GM12878 (cell line): ENCODE measurements around the gene PPP2R1A. TPM values are rescaled to one million over a fixed set of nuclear protein-coding genes. Genes with fewer than 3 reads are reported as not detected.
A peak's percentile ranks its signal among the peaks of the same experiment; 100 is the strongest.

Source experiments
- CBFB ChIP-seq: IDR thresholded peaks from 2 replicates; pipeline ENCODE4 v1.6.1; 2016; ENCODE audit warnings: antibody characterized with exemption, low read depth
- CHD1 ChIP-seq: IDR thresholded peaks from 2 replicates; pipeline ENCODE4 v1.6.1; 2012; ENCODE audit warnings: low read depth, low read length, improper control_type of control experiment
- EP300 ChIP-seq, 2 experiments: fragments of 150-350 bp in 1 of 2; IDR thresholded peaks; 2 replicates each; pipeline ENCODE4 v1.6.1; 2011 to 2012; ENCODE audit warnings: low read depth in 2 of 2, low read length in 2 of 2, borderline replicate concordance in 1 of 2, improper control_type of control experiment in 1 of 2, inconsistent platforms in 1 of 2; ENCODE audit not compliant: control insufficient read depth in 1 of 2
- FOXK2 ChIP-seq: fragments of 450-650 bp; IDR thresholded peaks from 2 replicates; pipeline ENCODE4 v1.6.1; 2017; ENCODE audit warnings: mild to moderate bottlenecking, moderate library complexity
- HDAC2 ChIP-seq: fragments of 200-600 bp; sonication (generic); IDR thresholded peaks from 2 replicates; pipeline ENCODE4 v1.6.1; 2017
- IKZF2 ChIP-seq, 2 experiments: fragments of 450-650 bp; IDR thresholded peaks; 2 replicates each; pipeline ENCODE4 v1.6.1; 2017; ENCODE audit warnings: mild to moderate bottlenecking in 2 of 2, moderate library complexity in 2 of 2
- KAT2A ChIP-seq: conservative IDR thresholded peaks from 2 replicates; pipeline ENCODE4 v1.6.1; 2011; ENCODE audit warnings: low read depth, low read length; ENCODE audit not compliant: control insufficient read depth
- MYB ChIP-seq: fragments of 150-350 bp; IDR thresholded peaks from 2 replicates; pipeline ENCODE4 v1.6.1; 2014; ENCODE audit warnings: mild to moderate bottlenecking, low read depth, low read length, borderline replicate concordance
- NFXL1 ChIP-seq: fragments of 450-650 bp; IDR thresholded peaks from 2 replicates; pipeline ENCODE4 v1.6.1; 2017; ENCODE audit warnings: antibody characterized with exemption, mild to moderate bottlenecking, borderline replicate concordance
- NR2C1 ChIP-seq: fragments of 450-650 bp; IDR thresholded peaks from 2 replicates; pipeline ENCODE4 v1.6.1; 2017; ENCODE audit warnings: antibody characterized with exemption, mild to moderate bottlenecking, moderate library complexity
- RUNX3 ChIP-seq: IDR thresholded peaks from 2 replicates; pipeline ENCODE4 v1.6.1; 2012; ENCODE audit warnings: low read length, inconsistent platforms
- SUPT20H ChIP-seq: IDR thresholded peaks from 2 replicates; pipeline ENCODE4 v1.6.1; 2011; ENCODE audit warnings: low read depth, mild to moderate bottlenecking, low read length, moderate library complexity, borderline replicate concordance; ENCODE audit not compliant: control insufficient read depth
- YY1 ChIP-seq: IDR thresholded peaks from 2 replicates; pipeline ENCODE4 v1.6.1; 2011; ENCODE audit warnings: low read depth, mild to moderate bottlenecking, low read length
- polyA plus RNA-seq, 11 experiments: library from polyadenylated mRNA; depleted of rRNA in 4 of 11; unstranded in 6 of 11; stranded (reverse) in 5 of 11; fragments of >200 nt; fragmentation: Nextera tagmentation in 4 of 11; fragmentation: Illumina TruSeq in 1 of 11; extraction: Ambion mirVana in 4 of 11; extraction: Trizol in 1 of 11; gene quantifications; 1 replicate in 1 of 11; 2 replicates in 10 of 11; pipeline versions ENCODE4 v1.2.1 to v1.2.3, GENCODE V29; 2011 to 2016; ENCODE audit warnings: inconsistent platforms in 2 of 11, missing spikeins in 2 of 11, low read depth in 1 of 11
- total RNA-seq, 4 experiments: library from RNA; depleted of rRNA in 3 of 4; stranded (reverse); fragments of >200 nt in 3 of 4; fragmentation: Illumina TruSeq in 1 of 4; extraction: Trizol in 1 of 4; gene quantifications; 2 replicates each; pipeline versions ENCODE4 v1.2.1 to v1.2.3, GENCODE V29; 2013 to 2021
- TF ChIP-seq, protein P1 (sequence below): fragments of 450-650 bp; IDR thresholded peaks from 2 replicates; pipeline ENCODE4 v1.6.1; 2018; ENCODE audit warnings: borderline replicate concordance, mild to moderate bottlenecking; ENCODE audit not compliant: partially characterized antibody
- TF ChIP-seq, protein P2 (sequence below): IDR thresholded peaks from 2 replicates; pipeline ENCODE4 v1.6.1; 2012; ENCODE audit warnings: improper control_type of control experiment, low read depth, low read length; ENCODE audit not compliant: insufficient replicate concordance
- TF ChIP-seq, protein P3 (sequence below): fragments of 450-650 bp; IDR thresholded peaks from 2 replicates; pipeline ENCODE4 v1.6.1; 2016; ENCODE audit warnings: mild to moderate bottlenecking, moderate library complexity, borderline replicate concordance

Gene PPP2R1A
- total and polyA plus RNA-seq, 10 of the 15 experiments (the other 5 are each of a cell fraction or from before 2014, with no cell fraction given), result 16.0 to 359 (median 140) TPM

DNA sequence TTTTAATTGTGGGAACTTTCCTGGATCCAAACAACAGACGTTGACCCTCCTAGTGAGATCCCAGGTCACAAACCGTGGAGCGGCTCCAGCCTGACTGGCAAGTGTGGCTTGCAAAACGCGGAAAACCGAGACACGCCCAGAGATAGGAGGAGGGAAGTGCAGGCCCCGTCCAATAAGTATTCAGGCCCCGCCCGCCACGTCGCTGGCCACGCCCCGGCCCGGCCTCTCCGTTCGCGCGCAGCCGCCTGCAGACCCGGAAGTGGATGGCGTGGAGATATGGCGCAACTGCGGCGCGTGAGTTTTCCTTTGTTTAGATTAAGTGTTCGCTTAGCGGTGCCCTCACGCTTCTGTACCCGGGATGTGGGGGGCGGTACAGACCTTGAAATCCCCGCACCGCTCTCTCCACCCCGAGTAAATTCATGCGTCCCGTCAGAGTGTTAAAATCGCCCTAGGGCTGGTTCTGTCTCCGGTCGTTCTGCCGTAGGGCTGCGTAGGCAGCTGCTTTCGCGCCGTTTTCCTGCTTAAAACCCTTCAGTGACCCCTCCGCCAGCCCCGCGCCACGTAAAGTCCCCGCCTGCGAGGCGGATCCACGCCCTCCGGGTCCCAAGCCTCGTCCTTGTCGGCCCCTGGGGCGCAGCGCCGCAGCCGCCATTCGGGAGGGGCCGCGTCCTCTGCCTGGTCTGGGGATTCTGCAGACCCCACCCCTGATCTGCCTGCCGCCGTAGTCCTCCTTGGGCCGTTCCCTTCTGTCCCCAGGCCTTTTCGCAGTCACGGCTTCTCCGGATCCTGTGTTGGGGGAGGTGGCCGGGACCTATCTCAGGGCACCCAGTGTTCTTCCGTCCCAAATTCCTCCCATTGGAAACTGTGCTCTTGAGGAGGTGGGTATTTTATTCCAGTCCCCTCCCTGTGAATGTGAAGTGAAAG, 79.7 kb downstream of the PPP2R1A start, which contains the start of gene ZNF766 (continued):
- TF ChIP-seq EP300 (IDR thresholded peaks at IDR 0.05; ENCODE audit: borderline replicate concordance in 1 of 2, control insufficient read depth in 1 of 2, low read depth in 2 of 2, low read length in 2 of 2) (no peak), YY1 (peak; percentile 87), FOXK2 (no peak), SUPT20H (no peak), MYB (no peak), NFXL1 (no peak), NR2C1 (peak; percentile 56), HDAC2 (no peak), CBFB (no peak), KAT2A (no peak), CHD1 (0 out of 2 replicates have a peak, but pooled peaks have one; percentile 69), RUNX3 (peak; percentile 16), IKZF2 (IDR thresholded peaks at IDR 0.05) (peak in 1 of 2 experiments; percentile 28; a peak in 1 of 4 replicates)
- TF ChIP-seq, protein P1, sequence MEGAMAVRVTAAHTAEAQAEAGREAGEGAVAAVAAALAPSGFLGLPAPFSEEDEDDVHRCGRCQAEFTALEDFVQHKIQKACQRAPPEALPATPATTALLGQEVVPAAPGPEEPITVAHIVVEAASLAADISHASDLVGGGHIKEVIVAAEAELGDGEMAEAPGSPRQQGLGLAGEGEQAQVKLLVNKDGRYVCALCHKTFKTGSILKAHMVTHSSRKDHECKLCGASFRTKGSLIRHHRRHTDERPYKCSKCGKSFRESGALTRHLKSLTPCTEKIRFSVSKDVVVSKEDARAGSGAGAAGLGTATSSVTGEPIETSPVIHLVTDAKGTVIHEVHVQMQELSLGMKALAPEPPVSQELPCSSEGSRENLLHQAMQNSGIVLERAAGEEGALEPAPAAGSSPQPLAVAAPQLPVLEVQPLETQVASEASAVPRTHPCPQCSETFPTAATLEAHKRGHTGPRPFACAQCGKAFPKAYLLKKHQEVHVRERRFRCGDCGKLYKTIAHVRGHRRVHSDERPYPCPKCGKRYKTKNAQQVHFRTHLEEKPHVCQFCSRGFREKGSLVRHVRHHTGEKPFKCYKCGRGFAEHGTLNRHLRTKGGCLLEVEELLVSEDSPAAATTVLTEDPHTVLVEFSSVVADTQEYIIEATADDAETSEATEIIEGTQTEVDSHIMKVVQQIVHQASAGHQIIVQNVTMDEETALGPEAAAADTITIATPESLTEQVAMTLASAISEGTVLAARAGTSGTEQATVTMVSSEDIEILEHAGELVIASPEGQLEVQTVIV, result peak; percentile 87
- TF ChIP-seq, protein P2, sequence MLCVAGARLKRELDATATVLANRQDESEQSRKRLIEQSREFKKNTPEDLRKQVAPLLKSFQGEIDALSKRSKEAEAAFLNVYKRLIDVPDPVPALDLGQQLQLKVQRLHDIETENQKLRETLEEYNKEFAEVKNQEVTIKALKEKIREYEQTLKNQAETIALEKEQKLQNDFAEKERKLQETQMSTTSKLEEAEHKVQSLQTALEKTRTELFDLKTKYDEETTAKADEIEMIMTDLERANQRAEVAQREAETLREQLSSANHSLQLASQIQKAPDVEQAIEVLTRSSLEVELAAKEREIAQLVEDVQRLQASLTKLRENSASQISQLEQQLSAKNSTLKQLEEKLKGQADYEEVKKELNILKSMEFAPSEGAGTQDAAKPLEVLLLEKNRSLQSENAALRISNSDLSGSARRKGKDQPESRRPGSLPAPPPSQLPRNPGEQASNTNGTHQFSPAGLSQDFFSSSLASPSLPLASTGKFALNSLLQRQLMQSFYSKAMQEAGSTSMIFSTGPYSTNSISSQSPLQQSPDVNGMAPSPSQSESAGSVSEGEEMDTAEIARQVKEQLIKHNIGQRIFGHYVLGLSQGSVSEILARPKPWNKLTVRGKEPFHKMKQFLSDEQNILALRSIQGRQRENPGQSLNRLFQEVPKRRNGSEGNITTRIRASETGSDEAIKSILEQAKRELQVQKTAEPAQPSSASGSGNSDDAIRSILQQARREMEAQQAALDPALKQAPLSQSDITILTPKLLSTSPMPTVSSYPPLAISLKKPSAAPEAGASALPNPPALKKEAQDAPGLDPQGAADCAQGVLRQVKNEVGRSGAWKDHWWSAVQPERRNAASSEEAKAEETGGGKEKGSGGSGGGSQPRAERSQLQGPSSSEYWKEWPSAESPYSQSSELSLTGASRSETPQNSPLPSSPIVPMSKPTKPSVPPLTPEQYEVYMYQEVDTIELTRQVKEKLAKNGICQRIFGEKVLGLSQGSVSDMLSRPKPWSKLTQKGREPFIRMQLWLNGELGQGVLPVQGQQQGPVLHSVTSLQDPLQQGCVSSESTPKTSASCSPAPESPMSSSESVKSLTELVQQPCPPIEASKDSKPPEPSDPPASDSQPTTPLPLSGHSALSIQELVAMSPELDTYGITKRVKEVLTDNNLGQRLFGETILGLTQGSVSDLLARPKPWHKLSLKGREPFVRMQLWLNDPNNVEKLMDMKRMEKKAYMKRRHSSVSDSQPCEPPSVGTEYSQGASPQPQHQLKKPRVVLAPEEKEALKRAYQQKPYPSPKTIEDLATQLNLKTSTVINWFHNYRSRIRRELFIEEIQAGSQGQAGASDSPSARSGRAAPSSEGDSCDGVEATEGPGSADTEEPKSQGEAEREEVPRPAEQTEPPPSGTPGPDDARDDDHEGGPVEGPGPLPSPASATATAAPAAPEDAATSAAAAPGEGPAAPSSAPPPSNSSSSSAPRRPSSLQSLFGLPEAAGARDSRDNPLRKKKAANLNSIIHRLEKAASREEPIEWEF, result no peak
- TF ChIP-seq, protein P3, sequence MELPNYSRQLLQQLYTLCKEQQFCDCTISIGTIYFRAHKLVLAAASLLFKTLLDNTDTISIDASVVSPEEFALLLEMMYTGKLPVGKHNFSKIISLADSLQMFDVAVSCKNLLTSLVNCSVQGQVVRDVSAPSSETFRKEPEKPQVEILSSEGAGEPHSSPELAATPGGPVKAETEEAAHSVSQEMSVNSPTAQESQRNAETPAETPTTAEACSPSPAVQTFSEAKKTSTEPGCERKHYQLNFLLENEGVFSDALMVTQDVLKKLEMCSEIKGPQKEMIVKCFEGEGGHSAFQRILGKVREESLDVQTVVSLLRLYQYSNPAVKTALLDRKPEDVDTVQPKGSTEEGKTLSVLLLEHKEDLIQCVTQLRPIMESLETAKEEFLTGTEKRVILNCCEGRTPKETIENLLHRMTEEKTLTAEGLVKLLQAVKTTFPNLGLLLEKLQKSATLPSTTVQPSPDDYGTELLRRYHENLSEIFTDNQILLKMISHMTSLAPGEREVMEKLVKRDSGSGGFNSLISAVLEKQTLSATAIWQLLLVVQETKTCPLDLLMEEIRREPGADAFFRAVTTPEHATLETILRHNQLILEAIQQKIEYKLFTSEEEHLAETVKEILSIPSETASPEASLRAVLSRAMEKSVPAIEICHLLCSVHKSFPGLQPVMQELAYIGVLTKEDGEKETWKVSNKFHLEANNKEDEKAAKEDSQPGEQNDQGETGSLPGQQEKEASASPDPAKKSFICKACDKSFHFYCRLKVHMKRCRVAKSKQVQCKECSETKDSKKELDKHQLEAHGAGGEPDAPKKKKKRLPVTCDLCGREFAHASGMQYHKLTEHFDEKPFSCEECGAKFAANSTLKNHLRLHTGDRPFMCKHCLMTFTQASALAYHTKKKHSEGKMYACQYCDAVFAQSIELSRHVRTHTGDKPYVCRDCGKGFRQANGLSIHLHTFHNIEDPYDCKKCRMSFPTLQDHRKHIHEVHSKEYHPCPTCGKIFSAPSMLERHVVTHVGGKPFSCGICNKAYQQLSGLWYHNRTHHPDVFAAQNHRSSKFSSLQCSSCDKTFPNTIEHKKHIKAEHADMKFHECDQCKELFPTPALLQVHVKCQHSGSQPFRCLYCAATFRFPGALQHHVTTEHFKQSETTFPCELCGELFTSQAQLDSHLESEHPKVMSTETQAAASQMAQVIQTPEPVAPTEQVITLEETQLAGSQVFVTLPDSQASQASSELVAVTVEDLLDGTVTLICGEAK, result no peak; the same call in 1 of the 2 replicates
